Measurements from ENCODE around the gene TMPRSS6. TPM values are rescaled to one million over a fixed set of nuclear protein-coding genes. Genes with fewer than 3 reads are reported as not detected.
A peak's percentile ranks its signal among the peaks of the same experiment; 100 is the strongest.

TMPRSS6 gene
- total RNA-seq, 1 experiment from 2014 or later, result 0.04 TPM

DNA sequence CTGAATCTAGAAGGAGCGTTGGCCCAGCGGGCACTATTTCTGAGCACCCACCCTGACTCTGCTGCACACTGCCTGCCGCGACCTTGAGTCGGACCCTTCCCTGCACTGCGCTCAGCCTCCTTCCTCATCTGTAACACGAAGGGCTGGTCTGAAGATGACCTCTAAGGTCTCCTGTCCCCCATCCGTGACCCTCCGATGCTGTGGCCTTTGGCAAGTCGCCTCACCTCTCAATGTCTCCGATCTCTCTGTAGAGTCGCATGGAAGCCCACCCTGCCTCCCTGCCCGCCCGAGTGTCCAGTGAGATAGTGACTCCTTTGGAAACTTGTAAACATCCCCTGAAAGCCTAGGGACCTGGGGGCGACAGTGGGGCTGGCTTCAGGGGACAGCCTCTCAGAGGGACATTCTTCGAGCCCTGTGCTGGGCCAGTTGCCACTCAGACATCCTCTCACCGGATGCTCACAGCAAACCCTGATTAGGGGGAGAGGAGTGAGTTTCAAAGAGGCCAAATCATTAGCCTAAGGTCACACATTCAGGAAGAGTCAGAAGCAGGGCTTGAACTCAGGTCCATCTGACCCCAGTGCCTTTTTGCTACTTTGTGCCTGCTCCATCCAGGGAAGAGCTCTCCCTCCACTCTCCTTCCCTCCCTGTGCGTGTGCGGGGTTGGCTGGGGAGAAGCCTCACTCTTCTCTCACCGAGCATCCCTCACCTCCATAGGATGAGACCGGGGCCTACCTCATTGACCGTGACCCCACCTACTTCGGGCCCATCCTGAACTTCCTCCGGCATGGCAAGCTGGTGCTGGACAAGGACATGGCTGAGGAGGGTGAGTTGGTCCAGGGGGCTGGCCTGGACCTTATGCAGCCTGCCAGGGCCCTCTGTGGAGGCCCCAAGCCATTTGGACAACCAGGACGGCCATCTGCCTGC, 56.9 kb downstream of the TMPRSS6 start:
- Histone ChIP-seq H3K9ac (ENCODE audit: low read length) (no peak overlapping the region), H3K9me3 (ENCODE audit: low read length) (no peaks in the 10 kb centered on the region), H2AFZ (ENCODE audit: low read length) (no peak overlapping the region), H3K4me3 (ENCODE audit: low read length) (peak overlapping the region; percentile 76), H3K4me1 (ENCODE audit: insufficient read depth, low read length) (no peaks in the 10 kb centered on the region; the same call in 1 of the 2 replicates), H3F3A (ENCODE audit: low read length, unreplicated experiment) (no peaks in the 10 kb centered on the region), H3K27me3 (ENCODE audit: low read length) (no peaks in the 10 kb centered on the region), H4K20me1 (ENCODE audit: low read length) (no peaks in the 10 kb centered on the region), H3K27ac (ENCODE audit: low read length) (no peak overlapping the region), H3K9me2 (replicated peaks; ENCODE audit: low read length) (no peaks in the 10 kb centered on the region), H3K36me3 (ENCODE audit: low read depth, low read length) (no peaks in the 10 kb centered on the region), H3K79me2 (ENCODE audit: low read length) (no peaks in the 10 kb centered on the region), H3K4me2 (ENCODE audit: low read length) (peak overlapping the region; percentile 73)
- ATAC-seq, result no peak
- POLR2A ChIA-PET (ENCODE audit: unreplicated experiment), result no interaction called here
- TF ChIP-seq EZH2 (IDR thresholded peaks at IDR 0.05; ENCODE audit: low read length, unreplicated experiment), result no peak
- TF ChIP-seq, protein P1, sequence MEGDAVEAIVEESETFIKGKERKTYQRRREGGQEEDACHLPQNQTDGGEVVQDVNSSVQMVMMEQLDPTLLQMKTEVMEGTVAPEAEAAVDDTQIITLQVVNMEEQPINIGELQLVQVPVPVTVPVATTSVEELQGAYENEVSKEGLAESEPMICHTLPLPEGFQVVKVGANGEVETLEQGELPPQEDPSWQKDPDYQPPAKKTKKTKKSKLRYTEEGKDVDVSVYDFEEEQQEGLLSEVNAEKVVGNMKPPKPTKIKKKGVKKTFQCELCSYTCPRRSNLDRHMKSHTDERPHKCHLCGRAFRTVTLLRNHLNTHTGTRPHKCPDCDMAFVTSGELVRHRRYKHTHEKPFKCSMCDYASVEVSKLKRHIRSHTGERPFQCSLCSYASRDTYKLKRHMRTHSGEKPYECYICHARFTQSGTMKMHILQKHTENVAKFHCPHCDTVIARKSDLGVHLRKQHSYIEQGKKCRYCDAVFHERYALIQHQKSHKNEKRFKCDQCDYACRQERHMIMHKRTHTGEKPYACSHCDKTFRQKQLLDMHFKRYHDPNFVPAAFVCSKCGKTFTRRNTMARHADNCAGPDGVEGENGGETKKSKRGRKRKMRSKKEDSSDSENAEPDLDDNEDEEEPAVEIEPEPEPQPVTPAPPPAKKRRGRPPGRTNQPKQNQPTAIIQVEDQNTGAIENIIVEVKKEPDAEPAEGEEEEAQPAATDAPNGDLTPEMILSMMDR (conservative IDR thresholded peaks at IDR 0.05; ENCODE audit: low read depth, low read length), result no peak
- TF ChIP-seq EZH2phosphoT487 (IDR thresholded peaks at IDR 0.05; ENCODE audit: borderline replicate concordance, low read length), result no peak
- CTCF ChIA-PET, result no interaction called here
- no peak for DNase-seq
- intact Hi-C loops (cut with micrococcal nuclease), result no loop called here
- BruUV-seq (replicated peaks), result TSS peak; percentile 24

DNA sequence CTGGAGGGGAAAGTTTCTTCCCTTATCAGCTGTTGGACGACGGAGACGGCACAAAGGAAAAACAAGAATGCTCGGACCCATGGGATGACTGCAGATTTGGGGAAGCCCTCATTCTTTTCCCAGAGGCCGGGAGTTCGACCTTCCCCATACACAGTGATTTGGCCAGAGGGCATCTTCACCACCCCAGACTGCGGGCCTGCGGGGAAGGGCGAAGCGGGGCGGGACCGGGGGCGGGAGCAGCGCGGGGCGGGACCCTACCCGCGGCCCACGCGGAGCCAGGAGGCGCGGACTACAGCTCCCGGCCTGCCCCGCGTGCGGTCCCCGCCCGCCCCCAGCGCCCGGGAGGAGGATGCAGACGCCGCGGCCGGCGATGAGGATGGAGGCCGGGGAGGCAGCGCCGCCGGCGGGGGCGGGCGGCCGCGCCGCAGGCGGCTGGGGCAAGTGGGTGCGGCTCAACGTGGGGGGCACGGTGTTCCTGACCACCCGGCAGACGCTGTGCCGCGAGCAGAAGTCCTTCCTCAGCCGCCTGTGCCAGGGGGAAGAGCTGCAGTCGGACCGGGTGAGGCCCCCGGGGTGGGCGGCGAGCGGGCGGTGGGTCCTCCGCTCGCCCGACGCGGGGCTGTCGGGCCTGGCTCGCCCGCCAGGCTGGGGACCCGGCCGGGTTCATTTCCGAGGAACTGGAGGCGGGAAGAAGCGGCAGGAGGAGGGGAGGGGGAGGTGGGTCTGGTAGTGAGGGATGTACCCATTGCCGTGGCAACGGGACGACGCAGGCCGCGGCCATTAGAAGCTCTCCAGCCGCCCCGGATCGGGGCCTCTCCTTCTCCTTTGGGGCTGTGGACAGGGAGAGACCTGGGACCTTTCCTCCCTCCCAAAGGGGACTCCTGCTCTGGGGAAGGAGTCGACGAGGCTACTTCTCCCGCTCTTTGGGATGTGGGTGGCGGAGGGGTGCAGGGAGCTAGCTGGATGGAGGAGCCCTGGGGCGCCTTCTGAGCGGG, 57.8 kb downstream of the TMPRSS6 start, which contains the start of gene KCTD17:
Gene KCTD17 (plus strand): TSS at position 352 of the 995 bp plus-strand sequence. CDS start 19 bp downstream, at position 371.
- no peaks in the 10 kb centered on the region for H3K9me3 ChIP-seq (ENCODE audit: low read length)
- H3F3A ChIP-seq (ENCODE audit: low read length, unreplicated experiment), result no peaks in the 10 kb centered on the region
- H3K27me3 ChIP-seq (ENCODE audit: low read length), result no peaks in the 10 kb centered on the region
- peak; percentile 100 for ATAC-seq
- POLR2A ChIA-PET (ENCODE audit: unreplicated experiment), result interaction anchor here (0.6 kb wide), 1 partner anchor 33 kb away, joined by 3 read pairs; no protein-coding TSS in a partner anchor
- H3K4me3 ChIP-seq (ENCODE audit: low read length), result peak within 1 kb of the TSS; percentile 76
- no TSS peak for BruUV-seq (replicated peaks)
- CTCF ChIA-PET, result interaction anchor here (1.0 kb wide), 1 partner anchor 148 kb away, joined by 5 read pairs; no protein-coding TSS in a partner anchor
- intact Hi-C loops (cut with micrococcal nuclease), result no loop called here
- H4K20me1 ChIP-seq (ENCODE audit: low read length), result no peaks in the 10 kb centered on the region
- no peaks in the 10 kb centered on the region for H3K36me3 ChIP-seq (ENCODE audit: low read depth, low read length)
- peak within 1 kb of the TSS; percentile 82 for H2AFZ ChIP-seq (ENCODE audit: low read length)
- no peaks in the 10 kb centered on the region for H3K9me2 ChIP-seq (replicated peaks; ENCODE audit: low read length)
- H3K27ac ChIP-seq (ENCODE audit: low read length), result no peak within 1 kb of the TSS
- TF ChIP-seq, protein P1 (conservative IDR thresholded peaks at IDR 0.05; ENCODE audit: low read depth, low read length), result no peak
- TF ChIP-seq EZH2phosphoT487 (IDR thresholded peaks at IDR 0.05; ENCODE audit: borderline replicate concordance, low read length) (no peak), EZH2 (IDR thresholded peaks at IDR 0.05; ENCODE audit: low read length, unreplicated experiment) (no peak)
- DNase-seq, result peak; percentile 58
- H3K9ac ChIP-seq (ENCODE audit: low read length), result 0 out of 2 replicates have a peak within 1 kb of the TSS, but pooled peaks have one; percentile 27
- H3K4me2 ChIP-seq (ENCODE audit: low read length), result peak within 1 kb of the TSS; percentile 73
- no peaks in the 10 kb centered on the region for H3K79me2 ChIP-seq (ENCODE audit: low read length)
- H3K4me1 ChIP-seq (ENCODE audit: insufficient read depth, low read length), result no peaks in the 10 kb centered on the region; the same call in 1 of the 2 replicates
